Brain microvascular endothelial cell (primary cell): Measurements from ENCODE around the gene GRIA1.
"Not testable (repeated sequence)": the region's sequence is repeated elsewhere in the genome, so short reads cannot be mapped to it uniquely, and the experiment has no call there.

Experiments used
- DNase-seq: peaks from one replicate; pipeline ENCODE4 v3.0.0-alpha.2; 2020
- H3K27ac ChIP-seq: fragments of 250-450 bp; sonication (Bioruptor Pico); 2 replicates; pipeline ENCODE4 v1.5.1; 2020; ENCODE audit warnings: mild to moderate bottlenecking, moderate library complexity
- H3K27me3 ChIP-seq: fragments of 250-450 bp; sonication (Bioruptor Pico); replicated peaks from 2 replicates; pipeline ENCODE4 v1.5.1; 2020; ENCODE audit warnings: mild to moderate bottlenecking
- H3K36me3 ChIP-seq: fragments of 250-450 bp; sonication (Bioruptor Pico); replicated peaks from 2 replicates; pipeline ENCODE4 v1.5.1; 2020; ENCODE audit warnings: mild to moderate bottlenecking
- H3K4me3 ChIP-seq: 2 replicates; pipeline ENCODE4 v1.5.1; 2011; ENCODE audit warnings: low read depth, mild to moderate bottlenecking, control low read depth, low read length, moderate library complexity
- in situ Hi-C: cut with HindIII; loops from 2 replicates; pipeline ENCODE4 v1.10.0; 2017; ENCODE audit warnings: low sequenced_read_pairs, low pct_ligation_motif_present
- TF ChIP-seq, protein P1 (sequence below): IDR thresholded peaks from 2 replicates; pipeline ENCODE4 v1.5.1; 2011; ENCODE audit warnings: low read depth, mild to moderate bottlenecking, moderate library complexity, low read length, control low read depth, inconsistent platforms; ENCODE audit errors: missing control alignments

The GRIA1 gene

DNA sequence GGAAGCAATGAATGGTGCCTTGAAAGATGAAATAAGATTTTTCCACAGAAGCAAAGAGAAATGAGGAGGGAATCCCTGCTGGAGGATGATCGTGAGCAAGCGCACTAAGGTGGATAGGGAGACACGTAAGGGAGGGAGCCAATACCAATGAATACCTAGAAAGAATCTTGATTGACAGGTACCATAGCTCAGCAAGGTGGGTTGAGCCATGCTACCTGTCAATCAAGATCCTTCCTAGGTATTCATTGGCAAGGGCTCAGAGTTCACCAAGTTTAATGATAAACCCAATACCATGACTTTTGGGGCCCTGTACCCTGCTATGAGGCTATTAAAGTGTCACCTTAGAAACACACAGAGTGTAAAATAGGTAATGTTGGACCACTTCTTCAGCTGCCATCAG is 226.8 kb downstream of the GRIA1 start:
- Histone ChIP-seq H3K27ac (no peak overlapping the region), H3K36me3 (no peaks in the 10 kb centered on the region), H3K4me3 (no peak overlapping the region), H3K27me3 (no peaks in the 10 kb centered on the region)
- DNase-seq, result no peak
- in situ Hi-C loops, result no loop called here
- TF ChIP-seq, protein P1, sequence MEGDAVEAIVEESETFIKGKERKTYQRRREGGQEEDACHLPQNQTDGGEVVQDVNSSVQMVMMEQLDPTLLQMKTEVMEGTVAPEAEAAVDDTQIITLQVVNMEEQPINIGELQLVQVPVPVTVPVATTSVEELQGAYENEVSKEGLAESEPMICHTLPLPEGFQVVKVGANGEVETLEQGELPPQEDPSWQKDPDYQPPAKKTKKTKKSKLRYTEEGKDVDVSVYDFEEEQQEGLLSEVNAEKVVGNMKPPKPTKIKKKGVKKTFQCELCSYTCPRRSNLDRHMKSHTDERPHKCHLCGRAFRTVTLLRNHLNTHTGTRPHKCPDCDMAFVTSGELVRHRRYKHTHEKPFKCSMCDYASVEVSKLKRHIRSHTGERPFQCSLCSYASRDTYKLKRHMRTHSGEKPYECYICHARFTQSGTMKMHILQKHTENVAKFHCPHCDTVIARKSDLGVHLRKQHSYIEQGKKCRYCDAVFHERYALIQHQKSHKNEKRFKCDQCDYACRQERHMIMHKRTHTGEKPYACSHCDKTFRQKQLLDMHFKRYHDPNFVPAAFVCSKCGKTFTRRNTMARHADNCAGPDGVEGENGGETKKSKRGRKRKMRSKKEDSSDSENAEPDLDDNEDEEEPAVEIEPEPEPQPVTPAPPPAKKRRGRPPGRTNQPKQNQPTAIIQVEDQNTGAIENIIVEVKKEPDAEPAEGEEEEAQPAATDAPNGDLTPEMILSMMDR, result no peak

DNA sequence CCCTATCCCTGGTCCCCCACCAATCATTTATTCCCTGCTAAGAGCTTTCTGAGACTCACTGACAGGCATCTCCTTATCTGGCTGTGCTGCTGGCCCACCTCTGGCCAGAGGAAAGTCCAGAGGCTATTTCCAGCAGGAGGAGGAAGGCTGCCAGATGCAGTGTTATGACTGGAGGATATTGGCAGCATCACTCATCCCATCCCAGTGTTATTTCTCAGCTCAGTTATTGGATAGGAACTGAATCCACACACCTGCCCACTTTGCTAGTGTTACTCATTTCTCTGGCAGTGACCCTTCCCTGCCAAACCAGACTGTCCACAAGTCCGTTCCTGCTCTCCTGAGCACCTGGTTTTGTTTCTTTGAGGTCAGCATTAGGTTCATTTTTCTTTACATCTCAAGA is 228.2 kb downstream of the GRIA1 start:
- Histone ChIP-seq H3K27ac (no peak overlapping the region), H3K4me3 (no peak overlapping the region), H3K27me3 (no peaks in the 10 kb centered on the region), H3K36me3 (no peaks in the 10 kb centered on the region)
- TF ChIP-seq, protein P1, result no peak
- in situ Hi-C loops, result no loop called here
- no peak for DNase-seq

DNA sequence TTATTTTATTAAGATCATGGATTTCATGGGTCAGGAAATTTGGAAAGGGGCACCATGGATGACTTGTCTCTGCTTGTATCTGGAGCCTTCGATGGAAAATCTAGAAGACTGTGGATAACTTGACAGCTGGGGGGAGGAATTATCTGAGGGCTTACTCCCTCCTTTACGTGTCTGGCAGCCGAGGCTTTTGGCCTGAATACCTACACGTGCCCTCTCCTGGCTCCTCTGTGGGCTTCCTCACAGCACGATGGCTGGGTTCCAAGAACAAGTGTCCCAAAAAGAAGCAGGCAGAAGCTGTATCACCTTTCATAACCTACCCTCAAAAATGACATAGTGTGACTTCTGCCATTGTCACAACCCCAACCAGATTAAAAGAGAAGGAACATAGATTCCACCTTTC is 228.9 kb downstream of the GRIA1 start:
- H3K4me3 ChIP-seq, result no peak overlapping the region

DNA sequence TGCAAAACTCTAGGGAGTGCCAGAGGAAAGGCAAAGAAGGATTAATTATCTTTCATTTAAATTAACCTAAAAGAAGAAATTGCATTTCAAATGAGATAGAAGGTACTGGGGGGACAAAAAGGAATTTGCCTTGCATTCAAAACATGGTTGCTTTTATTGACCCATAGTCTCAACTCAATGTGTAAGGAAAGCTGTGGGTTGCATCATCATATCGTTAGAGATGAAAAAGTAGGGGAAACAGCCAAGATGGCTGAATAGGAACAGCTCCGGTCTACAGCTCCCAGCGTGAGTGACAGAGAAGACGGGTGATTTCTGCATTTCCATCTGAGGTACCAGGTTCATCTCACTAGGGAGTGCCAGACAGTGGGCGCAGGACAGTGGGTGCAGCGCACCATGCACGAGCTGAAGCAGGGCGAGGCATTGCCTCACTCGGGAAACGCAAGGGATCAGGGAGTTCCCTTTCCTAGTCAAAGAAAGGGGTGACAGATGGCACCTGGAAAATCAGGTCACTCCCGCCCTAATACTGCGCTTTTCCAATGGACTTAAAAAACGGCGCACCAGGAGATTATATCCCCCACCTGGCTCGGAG is 232.6 kb downstream of the GRIA1 start:
- H3K27ac ChIP-seq, DNase-seq, H3K4me3 ChIP-seq, in situ Hi-C loops, H3K27me3 ChIP-seq, H3K36me3 ChIP-seq: not testable (repeated sequence)

More for the DNA sequence above, 228.9 kb downstream of the GRIA1 start:
- H3K27ac ChIP-seq, result no peak overlapping the region
- TF ChIP-seq, protein P1, result no peak
- no peaks in the 10 kb centered on the region for H3K27me3 ChIP-seq
- in situ Hi-C loops, result no loop called here
- H3K36me3 ChIP-seq, result no peaks in the 10 kb centered on the region
- no peak for DNase-seq

DNA sequence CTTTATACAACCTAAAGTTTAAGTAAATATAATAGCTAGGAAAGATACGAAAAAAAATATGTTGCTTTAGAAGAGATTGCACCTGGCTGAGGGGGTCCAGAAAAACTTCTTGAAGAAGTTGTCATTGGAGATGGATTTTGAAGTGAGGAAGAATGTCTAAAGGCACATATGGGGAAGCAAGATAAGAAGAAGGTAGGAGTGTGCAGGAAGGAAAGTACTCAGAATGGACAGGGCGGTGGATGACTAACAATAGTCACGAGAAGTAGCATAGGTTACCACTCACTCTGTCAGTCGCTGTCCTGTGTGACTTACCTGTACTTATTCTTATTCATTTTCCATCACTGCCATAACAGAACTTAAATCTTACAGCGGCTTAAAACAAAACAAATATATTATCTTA is 251.6 kb downstream of the GRIA1 start:
- H3K36me3 ChIP-seq, result no peaks in the 10 kb centered on the region
- H3K27me3 ChIP-seq, result no peaks in the 10 kb centered on the region
- H3K27ac ChIP-seq, result no peak overlapping the region
- TF ChIP-seq, protein P1, result no peak
- no peak overlapping the region for H3K4me3 ChIP-seq
- in situ Hi-C loops, result no loop called here
- DNase-seq, result no peak

DNA sequence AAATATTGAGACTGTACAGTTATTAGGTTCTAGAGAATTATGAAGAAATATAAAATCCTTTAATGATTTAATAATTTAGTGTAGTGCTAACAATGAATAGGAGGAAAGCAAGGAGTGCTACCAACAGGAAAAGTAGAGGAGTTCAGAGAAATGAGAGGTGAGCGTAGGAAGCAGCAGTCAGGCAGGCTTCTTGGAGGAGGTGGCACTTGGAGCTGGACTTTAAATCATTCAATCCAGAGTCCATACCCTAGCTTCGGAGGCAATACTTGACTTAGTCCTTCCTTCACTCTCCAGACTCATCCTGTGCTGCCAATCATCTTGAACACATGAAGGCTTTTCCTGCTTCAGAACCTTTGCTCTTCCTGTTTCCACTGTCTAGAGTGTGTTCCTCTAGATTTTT is 254.3 kb downstream of the GRIA1 start:
- in situ Hi-C loops, result no loop called here
- no peak for DNase-seq
- TF ChIP-seq, protein P1, result no peak

More for the DNA sequence above, 254.3 kb downstream of the GRIA1 start:
- Histone ChIP-seq H3K27ac (no peak overlapping the region), H3K4me3 (no peak overlapping the region), H3K36me3 (no peaks in the 10 kb centered on the region), H3K27me3 (no peaks in the 10 kb centered on the region)
